D341Med (cell line): Measurements from ENCODE around the gene UBTF.

ENCODE experiments used
- DNase-seq: peaks from one replicate; pipeline ENCODE4 v3.0.0; 2012; ENCODE audit warnings: low spot score

The UBTF gene

DNA sequence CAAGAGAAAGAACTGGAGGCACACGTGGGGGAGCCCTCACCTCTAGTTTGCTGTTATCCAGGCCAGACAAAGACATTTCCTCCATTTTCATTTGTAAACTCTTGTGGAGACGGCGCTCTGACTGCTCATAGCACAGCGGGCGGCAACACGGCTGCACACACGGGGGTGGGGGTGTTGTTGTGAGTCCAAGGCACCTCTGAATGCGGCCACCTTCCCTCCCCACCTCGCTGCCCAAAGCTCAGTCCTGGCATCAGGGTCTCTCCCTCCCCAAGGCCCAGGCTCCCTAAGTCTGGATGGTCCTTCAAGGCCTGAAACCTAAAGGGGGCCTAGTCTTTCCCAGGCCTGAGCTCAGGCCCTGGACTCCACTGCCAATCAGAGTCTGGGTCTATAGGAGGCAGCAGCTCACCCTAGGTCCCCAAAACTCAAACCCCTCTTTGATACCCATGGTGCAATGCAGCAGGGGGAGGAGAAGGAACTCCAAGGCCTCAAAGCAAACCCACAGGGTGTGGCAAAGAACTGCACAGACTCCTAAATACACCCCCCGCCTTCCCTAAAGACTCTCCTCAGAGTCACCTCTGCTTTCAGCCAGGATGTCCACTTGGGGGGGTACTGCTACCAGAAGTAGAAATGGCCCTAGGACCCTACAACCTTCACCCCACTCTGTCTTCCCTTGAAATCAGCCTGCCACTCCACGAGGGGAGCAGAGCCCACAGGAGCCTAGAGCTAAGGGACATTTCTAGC, 21.3 kb downstream of the UBTF start:
- no peak for DNase-seq

DNA sequence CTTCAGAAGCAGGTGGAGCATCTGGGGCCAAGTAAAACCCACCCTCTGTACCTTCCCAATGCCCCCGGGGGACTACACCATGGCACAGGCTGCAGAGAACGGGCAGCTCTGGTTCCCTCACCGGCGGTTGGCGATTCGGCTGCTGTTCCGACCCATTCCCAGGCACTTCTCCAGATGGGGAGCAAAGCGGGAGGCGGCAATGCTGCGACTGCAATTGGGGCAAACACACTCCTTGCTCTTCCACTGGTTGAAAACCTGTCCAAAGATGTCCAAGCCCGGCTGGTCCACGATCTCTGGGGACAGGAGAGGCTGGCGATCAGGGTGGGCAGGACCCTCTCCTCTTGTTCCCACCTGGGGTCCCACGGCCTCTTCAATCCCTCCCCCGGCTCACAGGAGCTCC, 22.4 kb downstream of the UBTF start:
- DNase-seq: no peak

DNA sequence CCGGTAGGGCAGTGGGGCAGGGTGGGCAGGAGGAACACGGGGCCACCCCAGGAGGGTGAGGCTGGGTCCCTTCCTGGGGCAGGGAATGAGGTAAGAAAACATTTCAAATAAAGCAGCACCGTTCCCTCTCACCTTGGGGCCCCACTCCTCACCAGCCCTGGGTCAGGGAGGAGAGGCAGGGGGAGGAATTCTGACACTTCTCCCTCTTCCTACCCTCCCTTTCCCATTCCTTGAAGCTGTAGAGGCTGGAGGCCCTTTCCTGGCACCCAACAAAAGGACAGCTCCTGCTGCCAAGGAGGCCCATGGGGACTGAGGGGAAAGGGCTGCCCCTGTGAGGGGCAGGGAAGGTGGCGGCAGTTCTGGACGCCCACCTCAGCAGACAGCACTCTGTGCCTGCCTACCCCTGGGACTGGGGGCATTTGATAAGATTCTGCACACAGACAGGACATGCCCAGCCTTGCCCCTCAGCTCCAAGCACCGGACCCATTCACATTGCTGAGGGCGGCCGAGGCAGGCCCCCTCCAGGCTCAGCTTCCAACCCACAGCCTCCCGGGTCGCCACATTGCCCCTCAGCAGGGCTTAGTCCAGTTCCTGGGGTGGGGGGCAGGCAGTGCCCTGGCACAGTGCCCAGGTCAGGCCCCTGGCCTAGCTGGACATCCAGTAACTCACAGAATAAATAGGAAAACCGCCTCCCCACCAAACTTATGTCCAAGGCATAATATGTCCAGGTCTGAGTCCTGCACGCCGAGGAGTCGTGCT, 26.0 kb downstream of the UBTF start:
- no peak for DNase-seq

DNA sequence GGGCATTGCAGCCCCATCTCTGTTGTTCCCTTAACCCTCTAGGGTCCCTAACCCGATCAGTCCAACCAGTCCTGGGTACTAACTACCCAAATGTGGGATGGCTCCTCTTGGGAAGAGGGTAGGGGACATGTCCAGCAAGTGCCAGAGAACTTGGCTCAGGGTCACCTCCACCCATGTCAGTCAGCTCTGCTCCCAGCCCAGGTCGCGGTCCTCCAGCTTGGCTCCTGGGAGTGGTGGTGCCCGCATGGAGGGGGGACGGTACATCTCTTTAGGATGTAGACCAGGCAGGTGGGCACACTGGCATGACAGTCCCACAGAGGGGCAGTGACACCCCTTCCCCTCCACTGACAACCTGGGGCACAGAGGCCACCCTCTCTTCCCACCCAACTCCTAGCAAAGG, 26.7 kb downstream of the UBTF start:
- DNase-seq: no peak

DNA sequence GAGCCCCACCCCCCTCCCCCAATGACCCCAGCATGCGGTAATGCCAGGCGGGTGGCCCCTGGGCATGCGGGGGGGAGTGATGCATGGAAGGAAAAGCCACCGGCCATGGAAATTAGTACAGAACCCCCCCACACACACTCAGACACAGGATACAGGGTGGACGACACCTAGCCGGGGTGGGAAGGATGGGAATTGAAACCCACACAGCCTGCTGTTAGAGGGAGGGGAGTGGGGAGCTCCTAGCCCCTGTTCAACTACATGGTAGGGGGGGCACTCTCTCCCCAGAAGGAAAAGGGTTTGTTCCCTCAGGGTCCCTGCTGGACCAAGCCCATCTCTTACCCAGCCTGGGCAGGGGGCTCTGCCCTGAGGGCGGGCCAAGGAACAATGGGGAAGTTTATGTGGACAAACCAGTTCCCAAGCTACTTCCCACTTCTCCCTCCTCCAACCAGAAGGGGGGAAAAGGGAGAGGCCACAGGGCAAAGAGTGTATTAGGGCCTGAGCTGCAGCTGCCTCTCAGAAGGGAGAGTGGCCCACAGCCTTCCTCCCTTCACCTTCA, 27.5 kb downstream of the UBTF start:
- DNase-seq: no peak

DNA sequence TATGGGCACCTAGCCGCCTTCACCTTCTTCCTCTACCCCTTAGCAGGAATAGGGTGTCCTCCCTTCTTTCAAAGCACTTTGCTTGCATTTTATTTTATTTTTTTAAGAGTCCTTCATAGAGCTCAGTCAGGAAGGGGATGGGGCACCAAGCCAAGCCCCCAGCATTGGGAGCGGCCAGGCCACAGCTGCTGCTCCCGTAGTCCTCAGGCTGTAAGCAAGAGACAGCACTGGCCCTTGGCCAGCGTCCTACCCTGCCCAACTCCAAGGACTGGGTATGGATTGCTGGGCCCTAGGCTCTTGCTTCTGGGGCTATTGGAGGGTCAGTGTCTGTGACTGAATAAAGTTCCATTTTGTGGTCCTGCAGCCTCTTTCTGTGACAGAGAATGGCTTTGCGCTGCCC, 28.1 kb downstream of the UBTF start:
- no peak for DNase-seq

DNA sequence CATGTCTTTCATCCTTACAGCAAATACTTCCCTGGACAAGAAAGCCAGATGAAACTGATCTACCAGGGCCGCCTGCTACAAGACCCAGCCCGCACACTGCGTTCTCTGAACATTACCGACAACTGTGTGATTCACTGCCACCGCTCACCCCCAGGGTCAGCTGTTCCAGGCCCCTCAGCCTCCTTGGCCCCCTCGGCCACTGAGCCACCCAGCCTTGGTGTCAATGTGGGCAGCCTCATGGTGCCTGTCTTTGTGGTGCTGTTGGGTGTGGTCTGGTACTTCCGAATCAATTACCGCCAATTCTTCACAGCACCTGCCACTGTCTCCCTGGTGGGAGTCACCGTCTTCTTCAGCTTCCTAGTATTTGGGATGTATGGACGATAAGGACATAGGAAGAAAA, 29.0 kb downstream of the UBTF start:
- no peak for DNase-seq

DNA sequence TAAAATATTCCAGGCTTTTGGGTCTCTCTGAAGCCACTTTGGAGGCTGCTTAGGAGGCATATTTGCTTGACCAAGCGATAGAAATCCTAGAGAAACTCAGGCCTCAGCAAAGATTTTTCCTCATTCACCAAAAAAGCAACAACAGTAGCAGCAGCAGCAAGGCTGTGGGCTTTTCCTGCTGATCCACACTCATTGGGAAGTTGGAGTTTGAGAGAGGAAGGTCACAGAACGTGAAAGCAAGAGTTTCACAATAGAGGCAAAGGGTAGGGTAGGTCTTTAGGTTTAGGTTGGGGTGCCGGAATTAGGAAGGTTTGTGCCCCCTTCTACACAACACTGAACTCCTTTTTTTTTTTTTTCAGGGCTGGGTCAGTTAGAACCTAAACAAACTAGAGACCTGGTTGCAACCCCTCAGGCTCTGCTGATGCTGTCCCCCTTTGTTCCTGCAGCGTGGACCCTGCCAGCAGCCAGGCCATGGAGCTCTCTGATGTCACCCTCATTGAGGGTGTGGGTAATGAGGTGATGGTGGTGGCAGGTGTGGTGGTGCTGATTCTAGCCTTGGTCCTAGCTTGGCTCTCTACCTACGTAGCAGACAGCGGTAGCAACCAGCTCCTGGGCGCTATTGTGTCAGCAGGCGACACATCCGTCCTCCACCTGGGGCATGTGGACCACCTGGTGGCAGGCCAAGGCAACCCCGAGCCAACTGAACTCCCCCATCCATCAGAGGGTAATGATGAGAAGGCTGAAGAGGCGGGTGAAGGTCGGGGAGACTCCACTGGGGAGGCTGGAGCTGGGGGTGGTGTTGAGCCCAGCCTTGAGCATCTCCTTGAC, 30.7 kb downstream of the UBTF start:
- DNase-seq: no peak

DNA sequence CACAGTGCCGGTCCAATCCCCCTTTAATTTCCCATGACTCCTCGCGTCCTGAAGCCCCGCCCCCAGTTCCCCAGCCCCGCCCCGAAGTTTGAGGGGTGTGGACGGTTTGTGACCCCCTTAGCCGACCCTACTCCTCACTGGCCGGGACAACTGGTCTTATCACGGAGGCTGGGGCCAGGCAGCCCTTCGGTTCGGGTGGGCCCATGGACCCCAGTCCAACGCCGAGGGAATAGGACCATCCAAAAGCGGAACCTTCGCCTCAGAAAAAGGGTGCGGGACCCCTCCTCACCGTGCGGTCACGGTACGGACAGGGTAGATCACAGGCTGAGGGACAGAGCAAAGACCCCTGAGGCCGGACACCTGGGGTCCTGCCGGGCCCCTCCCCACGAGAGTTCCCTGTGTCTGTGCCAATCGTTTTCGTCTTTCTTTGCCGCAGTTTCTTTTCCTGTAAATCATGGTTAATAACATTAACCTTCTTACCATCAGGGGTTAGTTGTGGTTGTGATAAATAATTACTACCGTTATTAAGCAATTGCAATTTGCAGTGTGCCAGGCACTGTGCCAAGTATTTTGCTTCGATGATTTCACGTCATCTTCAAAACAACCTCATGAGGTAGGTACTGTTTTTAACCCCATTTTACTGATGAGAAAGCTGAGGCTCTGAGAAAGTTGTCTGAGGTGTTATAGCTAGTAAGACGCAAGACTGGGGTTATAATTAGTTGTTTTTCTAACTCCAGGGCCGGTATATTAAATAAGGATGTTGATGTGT, 32.2 kb downstream of the UBTF start:
- DNase-seq: peak; percentile 90

DNA sequence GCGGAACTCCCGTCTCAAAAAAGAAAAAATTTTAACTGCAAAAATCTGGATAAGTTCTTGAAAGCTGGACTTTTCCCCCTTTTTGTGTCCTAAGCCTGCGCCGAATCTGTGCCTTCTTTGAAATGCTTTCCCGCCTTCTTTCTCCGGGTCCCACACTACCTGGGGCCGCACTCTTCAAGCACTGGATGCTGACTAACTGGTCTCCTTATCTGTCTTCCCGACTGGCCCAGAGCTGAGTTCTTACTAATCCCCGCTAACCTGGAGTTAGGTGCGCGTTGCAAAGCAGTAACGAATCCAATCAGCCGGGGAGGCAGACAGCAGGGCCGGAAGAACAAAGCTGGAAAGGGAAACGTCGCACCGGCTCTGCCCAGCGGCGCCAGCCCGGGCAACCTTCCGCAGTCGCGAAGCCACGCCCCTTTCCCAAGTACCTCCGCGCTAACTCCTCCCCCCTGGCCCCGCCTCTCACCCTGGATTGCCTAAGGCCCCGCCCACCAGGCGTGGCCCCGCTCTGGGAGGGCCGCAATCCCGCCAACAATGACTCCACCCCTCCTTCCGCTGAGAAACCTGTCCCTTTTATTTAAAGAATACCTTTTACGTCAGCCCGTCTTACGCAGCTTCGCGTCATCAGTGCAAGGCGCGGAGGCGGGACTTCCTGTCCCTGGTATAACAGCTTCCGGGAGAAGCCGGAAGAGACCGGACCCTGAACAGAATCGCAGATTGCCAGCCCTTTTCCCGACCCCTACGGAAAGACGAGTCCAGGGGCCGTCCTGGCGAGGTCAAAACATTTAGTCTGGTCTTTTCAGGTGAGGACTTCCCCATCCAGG, 33.0 kb downstream of the UBTF start, which contains the start of gene TMUB2:
TSS of gene TMUB2 (plus strand) at position 666 of the 824 bp plus-strand sequence. CDS start 737 bp downstream, outside the sequence.
- DNase-seq: peak; percentile 100

DNA sequence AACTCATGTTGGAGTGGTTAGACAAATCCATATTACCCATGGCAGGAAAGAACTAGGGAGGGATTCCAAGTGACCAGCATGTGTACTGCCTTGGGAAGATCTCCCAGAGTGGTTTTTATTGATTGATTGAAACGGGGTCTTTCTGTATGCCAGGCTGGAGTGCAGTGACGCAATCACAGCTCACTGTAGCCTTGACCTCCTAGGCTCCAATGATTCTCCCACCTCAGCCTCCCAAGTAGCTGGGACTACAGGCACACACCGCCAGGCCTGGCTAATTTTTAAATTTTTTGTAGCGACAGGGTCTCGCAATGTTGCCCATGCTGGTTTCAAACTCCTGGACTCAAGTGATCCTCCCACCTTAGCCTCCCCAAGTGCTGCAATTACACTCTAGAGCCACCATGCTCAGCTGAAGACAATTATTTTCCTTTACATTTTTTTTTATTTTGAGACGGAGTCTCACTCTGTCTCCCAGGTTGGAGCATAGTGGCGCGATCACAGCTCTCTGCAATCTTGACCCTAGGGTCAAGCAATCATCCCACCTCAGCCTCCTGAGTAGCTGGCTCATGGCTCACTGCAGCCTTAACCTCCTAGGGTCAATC, 35.2 kb downstream of the UBTF start:
- no peak for DNase-seq

DNA sequence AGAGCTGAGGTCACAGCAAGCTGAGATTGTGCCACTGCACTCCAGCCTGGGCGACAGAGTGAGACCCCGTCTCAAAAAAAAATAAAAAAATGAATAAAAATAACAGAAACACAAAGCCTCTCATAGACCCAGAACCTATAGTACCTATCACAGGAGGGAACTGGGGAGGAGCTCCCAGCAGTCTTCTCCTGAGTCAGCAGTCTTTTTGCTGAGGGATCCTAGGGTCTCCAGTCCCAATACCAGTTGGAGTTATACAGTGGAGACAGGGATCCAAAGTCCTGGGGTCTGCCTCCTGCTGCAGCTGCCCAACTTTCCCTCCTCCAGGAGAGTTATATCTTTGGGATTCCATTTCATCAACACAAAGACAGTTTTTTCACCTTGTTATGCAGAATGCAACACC, 36.5 kb downstream of the UBTF start:
- DNase-seq: no peak

DNA sequence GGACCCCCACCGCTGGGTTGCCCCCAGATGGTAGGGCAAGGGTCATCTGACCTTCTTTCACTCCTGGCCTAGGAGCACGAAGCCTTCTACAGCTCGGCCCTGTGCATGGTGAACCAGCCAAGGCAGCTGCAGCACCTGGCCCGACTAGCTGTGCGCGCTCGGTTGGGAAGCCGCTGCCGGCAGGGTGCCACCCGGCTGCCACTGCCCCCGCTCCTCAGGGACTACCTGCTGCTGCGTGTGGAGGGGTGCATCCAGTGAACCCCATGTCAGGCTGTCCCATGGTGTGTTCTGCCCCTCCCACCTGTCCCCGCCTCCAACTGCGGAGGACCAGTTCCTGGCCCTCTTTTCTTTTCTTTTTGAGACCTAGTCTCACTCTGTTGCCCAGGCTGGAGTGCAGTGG, 41.3 kb downstream of the UBTF start:
- no peak for DNase-seq

DNA sequence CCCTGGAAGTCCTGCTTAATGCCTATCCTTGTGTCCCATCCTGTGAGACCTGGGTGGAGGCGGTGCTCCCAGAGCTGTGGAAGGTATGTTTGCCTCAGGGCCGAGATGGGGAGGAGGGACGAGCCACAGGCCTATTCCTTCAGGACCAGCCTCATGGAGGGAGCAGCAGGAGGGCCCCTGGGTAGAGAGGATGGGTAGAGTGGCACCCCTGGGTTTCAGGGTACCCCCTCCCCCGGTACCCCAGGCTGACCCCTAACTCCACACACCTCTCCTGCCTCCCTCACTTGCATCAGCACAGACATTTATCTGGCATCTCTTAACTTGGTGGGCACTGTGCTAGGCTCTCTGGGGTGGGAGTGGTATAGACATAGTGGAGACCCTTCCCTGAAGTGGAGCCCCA, 41.8 kb downstream of the UBTF start:
- no peak for DNase-seq

DNA sequence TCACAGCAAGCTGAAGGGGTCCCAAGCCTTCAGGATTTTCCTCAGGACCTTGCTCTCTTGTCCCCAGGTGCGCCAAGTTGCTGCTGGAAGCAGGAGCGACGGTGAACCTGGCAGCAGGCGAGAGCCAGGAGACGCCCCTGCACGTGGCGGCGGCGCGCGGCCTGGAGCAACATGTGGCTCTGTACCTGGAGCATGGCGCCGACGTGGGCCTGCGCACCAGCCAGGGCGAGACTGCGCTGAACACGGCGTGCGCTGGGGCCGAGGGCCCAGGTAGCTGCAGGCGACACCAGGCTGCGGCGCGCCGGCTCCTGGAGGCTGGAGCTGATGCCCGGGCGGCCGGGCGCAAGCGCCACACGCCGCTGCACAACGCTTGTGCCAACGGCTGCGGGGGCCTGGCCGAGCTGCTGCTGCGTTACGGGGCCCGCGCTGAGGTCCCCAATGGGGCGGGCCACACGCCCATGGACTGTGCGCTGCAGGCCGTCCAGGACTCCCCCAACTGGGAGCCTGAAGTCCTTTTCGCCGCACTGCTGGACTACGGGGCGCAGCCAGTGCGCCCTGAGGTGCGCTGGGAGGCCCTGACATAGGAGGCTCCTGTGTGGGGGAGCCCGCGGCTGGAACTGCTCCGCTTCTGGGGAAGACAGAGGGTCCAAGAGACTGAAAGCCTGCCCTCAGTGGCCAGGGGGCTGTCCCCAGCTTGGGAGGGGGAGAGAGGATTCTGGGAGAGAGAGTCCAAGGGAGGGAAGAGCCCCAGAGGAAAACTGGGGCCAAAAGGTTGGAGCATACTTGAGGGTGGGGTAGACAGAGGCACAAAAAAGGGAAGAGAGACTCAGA, 42.6 kb downstream of the UBTF start:
- DNase-seq: no peak

DNA sequence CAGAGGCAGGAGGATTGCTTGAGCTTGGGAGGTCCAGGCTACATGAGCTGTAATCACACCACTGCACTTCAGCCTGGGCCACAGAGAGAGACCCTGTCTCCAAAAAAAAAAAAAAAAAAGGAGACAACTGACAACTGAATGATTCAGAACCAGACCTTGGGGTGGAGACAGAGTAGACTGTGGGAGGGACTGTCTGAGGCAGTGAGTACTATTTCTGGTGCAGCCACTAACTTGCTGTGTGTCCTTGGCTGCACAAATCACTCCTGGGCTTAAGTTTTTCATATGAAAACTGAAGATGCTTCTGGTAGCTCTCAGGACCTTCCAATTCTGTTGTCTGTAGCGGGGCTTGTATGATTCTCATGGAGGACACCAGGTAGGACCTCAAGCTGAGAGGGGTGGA, 43.2 kb downstream of the UBTF start:
- DNase-seq: no peak

DNA sequence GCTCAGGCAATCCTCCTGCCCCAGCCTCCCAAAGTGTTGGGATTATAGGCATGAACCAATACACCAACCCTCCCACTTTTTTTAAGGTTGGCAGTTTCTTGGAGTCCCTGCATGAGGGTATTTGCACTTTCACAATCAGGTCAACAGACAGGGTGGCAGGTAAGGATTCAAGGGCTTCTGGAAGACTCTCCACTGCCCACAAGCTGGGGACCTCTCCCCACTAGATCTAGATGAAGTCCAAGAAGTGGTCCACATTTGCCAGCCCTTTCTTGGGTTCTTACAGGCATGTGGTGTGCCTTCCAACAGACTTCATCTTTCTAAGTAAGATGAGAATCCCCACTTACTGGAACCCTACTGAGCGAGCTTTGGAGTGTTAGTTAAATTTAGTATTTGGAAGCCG, 45.0 kb downstream of the UBTF start:
- DNase-seq: no peak

DNA sequence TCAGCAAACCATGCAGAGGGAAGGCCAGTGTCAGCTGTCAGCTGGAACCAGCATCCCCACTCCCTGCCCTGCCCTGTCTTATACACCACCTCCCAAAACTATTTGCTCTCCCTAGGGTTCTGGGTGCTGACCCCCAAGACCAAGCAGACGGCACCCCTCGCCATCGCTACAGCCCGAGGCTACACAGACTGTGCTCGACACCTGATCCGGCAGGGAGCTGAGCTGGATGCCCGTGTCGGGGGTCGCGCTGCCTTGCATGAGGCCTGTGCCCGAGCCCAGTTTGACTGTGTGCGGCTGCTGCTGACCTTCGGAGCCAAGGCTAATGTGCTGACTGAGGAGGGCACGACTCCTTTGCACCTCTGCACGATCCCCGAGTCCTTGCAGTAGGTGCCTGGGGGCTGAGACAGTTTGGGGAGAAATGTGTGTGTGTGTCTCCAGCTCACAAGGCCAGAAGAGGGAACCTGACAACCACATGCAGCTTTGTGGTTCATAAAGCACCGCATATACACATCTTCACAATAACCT, 47.5 kb downstream of the UBTF start:
- DNase-seq: no peak
